ENCODE measurements around the gene RGS6. TPM values are rescaled to one million over a fixed set of nuclear protein-coding genes. Genes with fewer than 3 reads are reported as not detected.

The RGS6 gene
- total and polyA plus RNA-seq, 8 donors, result 0.06 to 0.47 (median 0.20) TPM; not detected in 1

DNA sequence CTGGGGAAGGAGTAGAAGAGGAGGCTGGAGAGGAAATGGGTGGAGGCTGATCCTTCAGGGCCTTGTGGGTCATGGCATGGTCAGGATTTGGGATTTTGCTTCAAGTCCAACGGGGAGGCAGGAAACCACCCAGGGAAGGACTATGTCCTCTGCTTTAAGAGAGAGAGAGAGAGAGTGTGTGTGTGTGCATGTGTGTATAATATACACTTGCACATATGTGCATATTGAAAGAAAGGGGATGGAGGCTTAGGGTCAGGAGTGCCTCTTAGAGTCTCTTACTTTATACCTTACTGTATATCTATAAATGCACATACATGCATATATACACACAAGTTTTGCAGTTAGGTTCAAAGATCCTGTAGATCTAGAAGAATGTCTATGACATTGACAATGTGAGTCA is 94.8 kb downstream of the RGS6 start:
- Histone ChIP-seq H3K4me3 (no peak overlapping the region), H3K36me3 (no peaks in the 10 kb centered on the region), H3K27me3 (no peaks in the 10 kb centered on the region), H3K9me3 (no peaks in the 10 kb centered on the region), H3K27ac (no peak overlapping the region), H3K4me1 (no peaks in the 10 kb centered on the region)
- 29 to 82% methylated on average over 1 of the region's 1 CpG for WGBS, 2 donors
- ATAC-seq (no peak), FAIRE-seq (no peak), DNase-seq (no peak)
- intact Hi-C loops (cut with DNase I), result loop anchor here in 1 of 3 donors (10.0 kb wide), 1 partner anchor 268 kb away; no protein-coding TSS in a partner anchor
- TF ChIP-seq, protein P1, sequence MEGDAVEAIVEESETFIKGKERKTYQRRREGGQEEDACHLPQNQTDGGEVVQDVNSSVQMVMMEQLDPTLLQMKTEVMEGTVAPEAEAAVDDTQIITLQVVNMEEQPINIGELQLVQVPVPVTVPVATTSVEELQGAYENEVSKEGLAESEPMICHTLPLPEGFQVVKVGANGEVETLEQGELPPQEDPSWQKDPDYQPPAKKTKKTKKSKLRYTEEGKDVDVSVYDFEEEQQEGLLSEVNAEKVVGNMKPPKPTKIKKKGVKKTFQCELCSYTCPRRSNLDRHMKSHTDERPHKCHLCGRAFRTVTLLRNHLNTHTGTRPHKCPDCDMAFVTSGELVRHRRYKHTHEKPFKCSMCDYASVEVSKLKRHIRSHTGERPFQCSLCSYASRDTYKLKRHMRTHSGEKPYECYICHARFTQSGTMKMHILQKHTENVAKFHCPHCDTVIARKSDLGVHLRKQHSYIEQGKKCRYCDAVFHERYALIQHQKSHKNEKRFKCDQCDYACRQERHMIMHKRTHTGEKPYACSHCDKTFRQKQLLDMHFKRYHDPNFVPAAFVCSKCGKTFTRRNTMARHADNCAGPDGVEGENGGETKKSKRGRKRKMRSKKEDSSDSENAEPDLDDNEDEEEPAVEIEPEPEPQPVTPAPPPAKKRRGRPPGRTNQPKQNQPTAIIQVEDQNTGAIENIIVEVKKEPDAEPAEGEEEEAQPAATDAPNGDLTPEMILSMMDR (IDR thresholded peaks at IDR 0.05), result no peak

DNA sequence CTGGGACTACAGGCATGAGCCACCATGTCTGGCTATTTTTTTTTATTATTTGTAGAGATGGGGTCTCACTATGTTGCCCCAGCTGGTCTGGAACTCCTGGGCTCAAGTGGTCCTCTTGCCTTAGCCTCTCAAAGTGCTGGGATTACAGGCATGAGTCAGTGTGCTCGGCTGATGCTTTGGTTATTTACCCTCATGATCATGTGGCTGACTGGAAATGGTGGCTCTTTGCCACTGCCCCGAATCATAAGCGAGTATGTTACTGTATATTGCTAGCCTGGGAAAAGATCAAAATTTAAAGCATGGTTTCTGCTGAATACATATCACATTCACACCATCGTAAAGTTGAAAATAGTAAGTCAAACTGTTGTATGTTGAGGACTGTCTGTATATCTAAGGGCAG is 101.1 kb downstream of the RGS6 start:
- TF ChIP-seq, protein P1 (IDR thresholded peaks at IDR 0.05), result no peak

DNA sequence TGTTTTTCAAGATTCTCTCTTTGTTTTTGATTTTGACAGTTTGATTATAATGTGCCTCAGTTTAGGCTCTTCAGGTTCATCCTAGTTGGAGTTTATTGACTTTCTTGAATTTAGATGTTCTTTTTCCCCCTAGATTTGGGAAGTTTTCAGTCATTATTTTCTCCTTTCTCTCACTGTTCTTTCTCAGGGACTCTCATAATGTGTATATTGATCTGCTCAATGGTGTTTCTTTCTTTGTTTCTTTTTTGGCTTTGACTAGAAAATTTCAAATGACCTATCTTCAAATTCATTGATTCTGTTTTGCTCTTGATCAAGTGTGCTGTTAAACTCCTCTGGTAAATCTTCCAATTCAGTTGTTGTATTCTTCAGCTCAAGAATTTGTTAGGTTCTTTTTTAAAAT is 108.3 kb downstream of the RGS6 start:
- no peak overlapping the region for H3K27ac ChIP-seq
- DNase-seq (no peak), ATAC-seq (no peak), FAIRE-seq (no peak)
- H3K27me3 ChIP-seq, result peaks cover 0 to 4% (median 0%) of the 10 kb centered on the region in 4 donors
- no peaks in the 10 kb centered on the region for H3K36me3 ChIP-seq
- no peaks in the 10 kb centered on the region for H3K4me1 ChIP-seq
- H3K9me3 ChIP-seq, result peaks cover 0 to 4% (median 0%) of the 10 kb centered on the region in 4 donors
- H3K4me3 ChIP-seq, result no peak overlapping the region
- intact Hi-C loops (cut with DNase I), result no loop called here
- TF ChIP-seq, protein P1 (IDR thresholded peaks at IDR 0.05), result no peak

More for the DNA sequence above, 101.1 kb downstream of the RGS6 start:
- 46 to 60% methylated on average over 4 of the region's 4 CpGs for WGBS, 2 donors
- H3K9me3 ChIP-seq, result no peaks in the 10 kb centered on the region
- peaks cover 0 to 2% (median 0%) of the 10 kb centered on the region in 4 donors for H3K27me3 ChIP-seq
- H3K27ac ChIP-seq, result no peak overlapping the region
- H3K4me1 ChIP-seq, result no peaks in the 10 kb centered on the region
- FAIRE-seq, result no peak
- DNase-seq, result peak in 3 of 6 donors; percentile 19 to 36 (median 31)
- intact Hi-C loops (cut with DNase I), result no loop called here
- no peaks in the 10 kb centered on the region for H3K36me3 ChIP-seq
- peak in 2 of 4 donors; percentile 65 to 69 for ATAC-seq
- H3K4me3 ChIP-seq, result no peak overlapping the region

DNA sequence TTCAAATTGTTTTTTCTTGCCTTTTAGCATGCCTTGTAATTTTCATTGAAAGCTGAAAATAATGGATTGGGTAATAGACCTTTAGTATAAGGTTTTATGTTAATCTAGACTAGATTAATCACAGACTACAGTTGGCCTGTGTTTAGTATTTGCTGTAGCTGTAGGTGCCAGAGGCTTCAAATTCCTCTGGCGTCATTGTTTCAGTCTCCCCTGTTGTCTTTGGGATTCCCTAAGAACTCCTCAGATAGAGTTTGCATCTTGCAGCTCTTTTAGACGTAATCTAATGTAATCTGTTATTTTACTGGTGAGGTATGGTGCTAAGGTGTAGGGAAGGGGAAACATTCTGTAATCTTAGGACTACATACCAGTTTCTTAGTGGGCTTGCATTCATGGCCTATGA is 113.0 kb downstream of the RGS6 start:
- no peaks in the 10 kb centered on the region for H3K36me3 ChIP-seq
- H3K4me1 ChIP-seq, result no peaks in the 10 kb centered on the region
- H3K9me3 ChIP-seq, result no peaks in the 10 kb centered on the region
- intact Hi-C loops (cut with DNase I), result no loop called here
- H3K4me3 ChIP-seq, result no peak overlapping the region
- WGBS, 2 donors, result 56 to 62% methylated on average over 2 of the region's 2 CpGs
- FAIRE-seq, result no peak
- TF ChIP-seq, protein P1 (IDR thresholded peaks at IDR 0.05), result no peak
- no peak for ATAC-seq
- peaks cover 0 to 4% (median 0%) of the 10 kb centered on the region in 4 donors for H3K27me3 ChIP-seq
- no peak for DNase-seq
- no peak overlapping the region for H3K27ac ChIP-seq

DNA sequence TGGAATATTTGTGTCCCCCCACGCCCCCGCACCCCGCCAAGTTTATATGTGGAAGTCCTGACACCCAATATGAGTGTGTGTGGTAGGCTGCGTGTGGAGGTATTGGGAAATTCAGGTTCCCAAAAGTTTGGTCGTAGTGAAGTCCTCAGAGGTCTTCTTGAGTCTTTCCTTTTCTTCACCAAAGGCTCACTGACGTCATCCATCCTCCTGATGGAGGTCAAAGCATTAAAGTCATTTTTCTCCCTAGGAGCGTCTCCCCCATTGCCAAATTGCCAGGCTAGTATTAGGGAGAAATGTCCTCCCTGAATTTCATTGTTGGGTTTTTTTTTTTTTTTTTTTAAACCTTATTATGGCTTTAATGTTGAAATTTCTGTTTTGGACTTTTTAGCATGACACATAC is 113.7 kb downstream of the RGS6 start:
- no peak for ATAC-seq
- intact Hi-C loops (cut with DNase I), result no loop called here

More for the DNA sequence above, 113.7 kb downstream of the RGS6 start:
- Histone ChIP-seq H3K27me3 (peaks cover 0 to 4% (median 0%) of the 10 kb centered on the region in 4 donors), H3K9me3 (no peaks in the 10 kb centered on the region), H3K4me1 (no peaks in the 10 kb centered on the region), H3K27ac (no peak overlapping the region), H3K36me3 (no peaks in the 10 kb centered on the region), H3K4me3 (no peak overlapping the region)
- TF ChIP-seq, protein P1 (IDR thresholded peaks at IDR 0.05), result no peak
- whole genome bisulfite sequencing, 2 donors, result 76 to 82% methylated on average over 7 of the region's 7 CpGs
- no peak for DNase-seq
- FAIRE-seq, result no peak

Measured in pancreas (tissue), 10 donors.